GM21723 (cell line): Measurements from ENCODE around the gene FUT1.

Experiments
- ATAC-seq: cut with Tn5 transposase; IDR thresholded peaks from one replicate; pipeline ENCODE4 v1.9.1; 2021; ENCODE audit warnings: mild to moderate bottlenecking, moderate library complexity; ENCODE audit not compliant: unreplicated experiment

The FUT1 gene

GRCh38 chr19:48741129-48741999 is 11.1 kb downstream of the FUT1 start:
- no peak for ATAC-seq

GRCh38 chr19:48740164-48740972 is 12.1 kb downstream of the FUT1 start, which contains the start of gene RASIP1:
Gene RASIP1, minus strand, starts transcription at chr19:48740610. Its CDS starts 328 bp downstream, at chr19:48740282.
- ATAC-seq: no peak

- no peak for ATAC-seq
These were observed 12.9 kb downstream of the FUT1 start for GRCh38 chr19:48739404-48740163.

GRCh38 chr19:48738557-48739403 is 13.7 kb downstream of the FUT1 start:
- peak; percentile 70 for ATAC-seq

GRCh38 chr19:48737360-48737998 is 15.0 kb downstream of the FUT1 start:
- no peak for ATAC-seq

- ATAC-seq: no peak
These were observed 17.3 kb downstream of the FUT1 start for GRCh38 chr19:48735031-48735615.

GRCh38 chr19:48734625-48735024 is 17.8 kb downstream of the FUT1 start:
- ATAC-seq: no peak

GRCh38 chr19:48731452-48731851 is 21.0 kb downstream of the FUT1 start:
- ATAC-seq: no peak

GRCh38 chr19:48728911-48729664 is 23.4 kb downstream of the FUT1 start:
- no peak for ATAC-seq

GRCh38 chr19:48726556-48726955 is 25.9 kb downstream of the FUT1 start:
- ATAC-seq: no peak

- no peak for ATAC-seq
These were observed 27.4 kb downstream of the FUT1 start for GRCh38 chr19:48724796-48725753.

- no peak for ATAC-seq
These were observed 30.2 kb downstream of the FUT1 start for GRCh38 chr19:48722196-48722708.

GRCh38 chr19:48720613-48721296 is 31.7 kb downstream of the FUT1 start:
- peak; percentile 73 for ATAC-seq

- ATAC-seq: no peak
These were observed 32.2 kb downstream of the FUT1 start for GRCh38 chr19:48720251-48720612.

- ATAC-seq: no peak
These were observed 32.9 kb downstream of the FUT1 start, which contains the start of gene MAMSTR for GRCh38 chr19:48719263-48720171. Gene MAMSTR, minus strand, starts transcription at chr19:48719725. Its CDS starts 694 bp downstream, at chr19:48719031.
